IMR-90 (cell line): ENCODE results near the gene ANKRD11. TPM values are rescaled to one million over a fixed set of nuclear protein-coding genes. Genes with fewer than 3 reads are reported as not detected.

Experiments used
- ATAC-seq: fragments of 200-7000 bp; cut with Tn5 transposase; 2 replicates; pipeline ENCODE4 v1.9.1; 2020; ENCODE audit warnings: low read depth, mild to moderate bottlenecking, moderate library complexity
- BruUV-seq: library from RNA; stranded (reverse); fragments of 400-500 nt; replicated peaks from 2 replicates; lab custom pipeline; 2021; lab: Mats Ljungman, UMichigan
- CTCF ChIA-PET: fragments of 300-600 bp; formaldehyde crosslinking; extraction: SDS; loops from one replicate; lab custom pipeline; 2021; ENCODE audit warnings: antibody characterized with exemption; lab: Yijun Ruan, JAX
- POLR2A ChIA-PET: fragments of 300-600 bp; sonication (Branson Sonifier 250); formaldehyde crosslinking; loops from one replicate; lab custom pipeline; 2022; ENCODE audit warnings: antibody characterized with exemption; ENCODE audit not compliant: unreplicated experiment; lab: Charles Lee
- DNase-seq: peaks from one replicate; pipeline ENCODE4 v3.0.0; 2013
- H2AFZ ChIP-seq: replicated peaks from 2 replicates; pipeline ENCODE3; 2013; ENCODE audit warnings: low read length, mild to moderate bottlenecking; ENCODE audit not compliant: poor library complexity
- H2AK5ac ChIP-seq: 2 replicates; pipeline ENCODE4 v1.6.1; 2013; ENCODE audit warnings: low read depth, low read length, inconsistent platforms
- H2AK9ac ChIP-seq: replicated peaks from 2 replicates; pipeline ENCODE3; 2013; ENCODE audit warnings: mild to moderate bottlenecking, low read depth, low read length, moderate library complexity; ENCODE audit not compliant: poor library complexity
- H2BK120ac ChIP-seq: 2 replicates; pipeline ENCODE4 v1.6.1; 2013; ENCODE audit warnings: low read depth, low read length, inconsistent platforms
- H2BK15ac ChIP-seq: 3 replicates; pipeline ENCODE4 v1.6.1; 2013; ENCODE audit warnings: low read depth, low read length, inconsistent platforms
- H2BK20ac ChIP-seq: 2 replicates; pipeline ENCODE4 v1.6.1; 2013; ENCODE audit warnings: low read depth, mild to moderate bottlenecking, inconsistent platforms, low read length, moderate library complexity
- H2BK5ac ChIP-seq: 2 replicates; pipeline ENCODE4 v1.6.1; 2013; ENCODE audit warnings: mild to moderate bottlenecking, low read depth, low read length, inconsistent platforms; ENCODE audit not compliant: poor library complexity, severe bottlenecking
- H3K14ac ChIP-seq: replicated peaks from 2 replicates; pipeline ENCODE4 v1.6.1; 2013; ENCODE audit warnings: low read depth, low read length, inconsistent platforms
- H3K18ac ChIP-seq: 2 replicates; pipeline ENCODE4 v1.6.1; 2013; ENCODE audit warnings: low read depth, low read length, control low read depth
- H3K23ac ChIP-seq: 2 replicates; pipeline ENCODE4 v1.6.1; 2013; ENCODE audit warnings: low read depth, low read length, inconsistent platforms
- H3K27ac ChIP-seq: 2 replicates; pipeline ENCODE4 v1.5.1; 2013; ENCODE audit warnings: mild to moderate bottlenecking, control low read depth, low read length; ENCODE audit not compliant: insufficient read depth
- H3K27me3 ChIP-seq: 2 replicates; pipeline ENCODE4 v1.6.1; 2013; ENCODE audit warnings: low read length; ENCODE audit not compliant: control insufficient read depth, insufficient read depth
- H3K36me3 ChIP-seq: 2 replicates; pipeline ENCODE4 v1.6.1; 2013; ENCODE audit warnings: low read length, mixed read lengths; ENCODE audit not compliant: control insufficient read depth, insufficient read depth
- H3K4ac ChIP-seq: 2 replicates; pipeline ENCODE4 v1.6.1; 2013; ENCODE audit warnings: low read depth, low read length, inconsistent platforms
- H3K4me1 ChIP-seq: 2 replicates; pipeline ENCODE4 v1.6.1; 2013; ENCODE audit warnings: low read length, mixed read lengths; ENCODE audit not compliant: control insufficient read depth, insufficient read depth
- H3K4me2 ChIP-seq: 2 replicates; pipeline ENCODE4 v1.6.1; 2013; ENCODE audit warnings: low read depth, mild to moderate bottlenecking, control low read depth, low read length, moderate library complexity
- H3K4me3 ChIP-seq: 2 replicates; pipeline ENCODE4 v1.5.1; 2013; ENCODE audit warnings: low read depth, mild to moderate bottlenecking, control low read depth, low read length, moderate library complexity; ENCODE audit not compliant: insufficient read depth
- H3K56ac ChIP-seq: 2 replicates; pipeline ENCODE4 v1.6.1; 2013; ENCODE audit warnings: low read length, inconsistent platforms; ENCODE audit not compliant: insufficient read depth; ENCODE audit errors: extremely low read depth
- H3K79me1 ChIP-seq, 2 experiments: 2 replicates each; pipeline ENCODE4 v1.6.1; 2013; ENCODE audit warnings: low read length in 2 of 2, inconsistent platforms in 1 of 2, low read depth in 1 of 2
- H3K9ac ChIP-seq: 2 replicates; pipeline ENCODE4 v1.6.1; 2013; ENCODE audit warnings: low read depth, low read length, control low read depth
- H3K9me1 ChIP-seq: 2 replicates; pipeline ENCODE4 v1.6.1; 2013; ENCODE audit warnings: low read length, inconsistent platforms; ENCODE audit not compliant: insufficient read depth
- H3K9me3 ChIP-seq: 2 replicates; pipeline ENCODE4 v1.6.1; 2013; ENCODE audit warnings: low read length; ENCODE audit not compliant: control insufficient read depth, insufficient read depth
- H4K20me1 ChIP-seq: 2 replicates; pipeline ENCODE4 v1.6.1; 2013; ENCODE audit warnings: low read length, inconsistent platforms; ENCODE audit not compliant: insufficient read depth
- H4K5ac ChIP-seq: 2 replicates; pipeline ENCODE4 v1.6.1; 2013; ENCODE audit warnings: mild to moderate bottlenecking, low read depth, low read length, control low read depth
- H4K8ac ChIP-seq, 2 experiments: 2 replicates each; pipeline ENCODE4 v1.6.1; 2013; ENCODE audit warnings: low read depth in 2 of 2, low read length in 2 of 2, control low read depth in 1 of 2, inconsistent platforms in 1 of 2
- H4K91ac ChIP-seq: 2 replicates; pipeline ENCODE4 v1.6.1; 2013; ENCODE audit warnings: low read depth, low read length, inconsistent platforms; ENCODE audit not compliant: insufficient read depth
- CEBPB ChIP-seq: IDR thresholded peaks from 2 replicates; pipeline ENCODE4 v1.6.1; 2012; ENCODE audit warnings: low read depth, low read length, improper control_type of control experiment
- CHD1 ChIP-seq: IDR thresholded peaks from 2 replicates; pipeline ENCODE4 v1.6.1; 2012; ENCODE audit warnings: low read depth, low read length, improper control_type of control experiment
- FOS ChIP-seq: fragments of 150-350 bp; IDR thresholded peaks from 2 replicates; pipeline ENCODE4 v1.6.1; 2016; ENCODE audit warnings: low read depth, low read length
- MAFK ChIP-seq: IDR thresholded peaks from 2 replicates; pipeline ENCODE4 v1.6.1; 2012; ENCODE audit warnings: low read depth, low read length, improper control_type of control experiment
- SMC3 ChIP-seq: fragments of 150-350 bp; IDR thresholded peaks from 2 replicates; pipeline ENCODE4 v1.6.1; 2016; ENCODE audit warnings: low read depth, mild to moderate bottlenecking, antibody characterized with exemption, low read length, moderate library complexity
- USF2 ChIP-seq: fragments of 150-350 bp; IDR thresholded peaks from 2 replicates; pipeline ENCODE4 v1.6.1; 2017; ENCODE audit warnings: mild to moderate bottlenecking, antibody characterized with exemption, low read length, low read depth
- WGBS, 2 experiments: methylation state at CpG; one replicate each; pipeline versions ENCODE4 v1.1.5 to v1.1.7; 2013; ENCODE audit warnings: missing lambda C conversion rate in 2 of 2; ENCODE audit not compliant: insufficient read length in 1 of 2; ENCODE audit errors: extremely low coverage in 2 of 2; 5-methylcytosine and 5-hydroxymethylcytosine counted together
- dilution Hi-C: fragments of 300-500 bp; cut with HindIII; formaldehyde crosslinking; loops from one replicate; pipeline ENCODE4 v1.14.3; 2018; ENCODE audit warnings: low sequenced_read_pairs; ENCODE audit not compliant: unreplicated experiment
- in situ Hi-C: fragments of 300-500 bp; cut with MboI; formaldehyde crosslinking; loops from 3 replicates; pipeline ENCODE4 v1.14.3; 2019; ENCODE audit warnings: low sequenced_read_pairs, inconsistent platforms, mixed read lengths
- intact Hi-C: fragments of 100-400 bp; cut with micrococcal nuclease; formaldehyde crosslinking; loops from 2 replicates; pipeline ENCODE4 v1.10.0; 2022
- polyA plus RNA-seq, 3 experiments: library from polyadenylated mRNA; depleted of rRNA; stranded (reverse); fragments of >200 nt; gene quantifications; 2 replicates each; pipeline ENCODE4 v1.2.3, GENCODE V29; 2012; ENCODE audit warnings: low replicate concordance in 1 of 3
- total RNA-seq: library from RNA; depleted of rRNA; stranded (reverse); fragments of >200 nt; gene quantifications from 2 replicates; pipeline ENCODE4 v1.2.3, GENCODE V29; 2012

The ANKRD11 gene
- total and polyA plus RNA-seq, 2 of the 4 experiments (the other 2 are of a cell fraction) = 46.8 to 71.9 TPM

- no peak overlapping the region for H2BK15ac ChIP-seq
- no peak overlapping the region for H3K4me2 ChIP-seq
- ATAC-seq = no peak; the same call in 1 of the 2 replicates
- H2AK5ac ChIP-seq = no peak overlapping the region
- ChIA-PET POLR2A (no interaction called here), CTCF (no interaction called here)
- H3K23ac ChIP-seq = no peak overlapping the region
- no peak overlapping the region for H3K18ac ChIP-seq
- in situ Hi-C loops = no loop called here
- no TSS peak for BruUV-seq
- H4K5ac ChIP-seq = no peak overlapping the region
- no peak overlapping the region for H2BK20ac ChIP-seq
- H4K91ac ChIP-seq = no peak overlapping the region
- no peak overlapping the region for H2BK120ac ChIP-seq
- no peaks in the 10 kb centered on the region for H3K9me3 ChIP-seq
- no peak overlapping the region for H3K14ac ChIP-seq
- no peak overlapping the region for H3K27ac ChIP-seq
- no peaks in the 10 kb centered on the region for H3K4me1 ChIP-seq
- H3K27me3 ChIP-seq = no peaks in the 10 kb centered on the region
- dilution Hi-C loops = no loop called here
- no peak overlapping the region for H3K4ac ChIP-seq
- H4K20me1 ChIP-seq = peaks cover 33% of the 10 kb centered on the region
- no peak for DNase-seq
- H3K36me3 ChIP-seq = peaks cover 73% of the 10 kb centered on the region
- no peak overlapping the region for H2BK5ac ChIP-seq
- no peak overlapping the region for H2AFZ ChIP-seq
- H3K9ac ChIP-seq = no peak overlapping the region
- H4K8ac ChIP-seq = no peak overlapping the region
- H3K9me1 ChIP-seq = no peaks in the 10 kb centered on the region
- peaks cover 22 to 50% of the 10 kb centered on the region in 2 experiments for H3K79me1 ChIP-seq
- H3K56ac ChIP-seq = no peak overlapping the region
- H2AK9ac ChIP-seq = no peak overlapping the region
- H3K4me3 ChIP-seq = no peak overlapping the region
- TF ChIP-seq USF2 (no peak), CEBPB (no peak), SMC3 (no peak), FOS (no peak), MAFK (no peak), CHD1 (no peak)
- WGBS, 2 experiments = 97% methylated on average over 43 of the region's 65 CpGs; no CpG with 5 or more reads in 1 of the 2 experiments
- intact Hi-C loops = no loop called here
These were observed 210.5 kb downstream of the ANKRD11 start for GRCh38 chr16:89279666-89280481.
